GM19452 (cell line): ENCODE measurements around the gene UFC1.
A peak's percentile ranks its signal among the peaks of the same experiment; 100 is the strongest.

Experiments used
- ATAC-seq: cut with Tn5 transposase; IDR thresholded peaks from one replicate; pipeline ENCODE4 v1.9.1; 2021; ENCODE audit not compliant: unreplicated experiment

The UFC1 gene

DNA sequence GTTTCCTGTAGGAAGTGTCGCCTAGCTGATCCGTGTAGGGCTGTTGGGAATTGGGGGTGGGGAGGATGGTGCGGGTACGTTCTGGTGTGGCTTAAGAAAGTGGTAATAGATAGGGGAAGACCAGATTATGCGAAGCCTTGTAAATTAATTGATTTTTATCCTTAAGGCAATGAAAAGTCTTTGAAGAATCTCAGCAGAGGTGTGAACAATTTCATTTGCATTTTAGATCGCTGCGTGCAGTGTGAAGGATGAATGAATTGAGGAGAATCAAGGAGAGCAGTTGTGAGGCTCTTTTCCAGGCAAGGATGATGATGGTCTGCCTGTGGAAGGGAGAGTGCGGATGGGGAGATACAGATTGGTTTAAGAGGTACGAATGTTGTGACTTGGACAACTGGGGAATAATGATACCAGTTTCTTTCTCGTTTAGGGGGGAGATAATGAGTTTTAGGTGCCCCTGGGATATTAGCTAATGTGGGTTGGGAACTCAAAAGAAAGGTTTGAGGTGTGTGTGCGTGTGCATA is 20.5 kb upstream of the UFC1 start:
- ATAC-seq = no peak

DNA sequence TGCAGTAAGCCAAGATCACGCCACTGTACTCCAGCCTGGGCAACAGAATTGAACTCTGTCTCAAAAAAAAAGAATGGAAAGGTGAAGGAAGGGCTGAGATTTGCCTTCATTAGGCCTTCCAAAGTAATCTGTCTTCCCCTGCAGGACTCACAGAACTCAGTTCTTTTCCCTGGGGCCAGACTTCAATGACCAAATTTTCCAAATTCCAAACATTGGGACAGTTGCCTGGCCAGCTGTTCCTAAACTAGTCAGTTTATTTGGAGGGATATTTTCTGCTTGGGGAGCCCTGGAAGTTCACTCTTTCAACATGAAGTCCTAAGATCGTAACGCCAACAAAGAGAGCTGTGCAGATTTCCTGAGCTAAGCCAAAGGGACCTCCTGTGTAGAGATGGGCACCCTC is 15.9 kb upstream of the UFC1 start:
- ATAC-seq = no peak

DNA sequence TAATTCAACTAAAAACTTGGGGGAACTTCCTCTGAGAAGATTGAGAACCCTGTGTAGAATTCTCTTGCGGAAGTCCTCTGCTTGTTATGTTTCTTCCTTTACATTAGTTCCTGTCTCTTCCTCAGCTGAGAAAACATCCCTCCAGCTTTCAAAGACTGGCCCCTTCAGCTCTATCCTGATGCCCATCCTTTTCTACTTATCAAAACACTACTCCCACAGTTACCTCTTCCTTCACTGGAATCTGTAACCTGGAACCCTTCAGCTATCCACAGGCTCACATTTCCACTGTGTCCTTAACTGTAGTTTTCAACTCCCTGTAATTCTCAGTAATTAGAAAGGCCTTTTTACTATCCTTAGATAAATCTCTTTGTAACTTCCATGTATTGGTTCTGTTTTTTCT is 15.3 kb upstream of the UFC1 start:
- no peak for ATAC-seq

DNA sequence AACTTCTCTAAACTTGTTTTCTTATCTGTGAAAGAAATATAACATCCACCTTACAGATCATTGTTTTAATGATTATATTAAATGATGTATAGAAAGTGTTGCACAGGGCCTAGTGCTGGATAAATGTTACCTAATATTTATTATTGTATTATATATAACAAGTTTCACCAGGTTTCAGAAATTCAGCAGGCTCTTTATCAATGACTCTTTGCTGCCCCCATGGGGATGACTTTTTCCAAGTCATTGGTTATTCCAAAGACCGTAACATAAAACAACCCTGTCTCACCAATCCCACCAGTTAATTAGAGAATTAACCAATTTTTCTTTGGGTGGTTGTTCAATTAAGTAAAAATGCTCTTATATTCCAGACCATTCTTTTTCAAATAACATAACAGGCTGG is 14.0 kb upstream of the UFC1 start:
- ATAC-seq = no peak

DNA sequence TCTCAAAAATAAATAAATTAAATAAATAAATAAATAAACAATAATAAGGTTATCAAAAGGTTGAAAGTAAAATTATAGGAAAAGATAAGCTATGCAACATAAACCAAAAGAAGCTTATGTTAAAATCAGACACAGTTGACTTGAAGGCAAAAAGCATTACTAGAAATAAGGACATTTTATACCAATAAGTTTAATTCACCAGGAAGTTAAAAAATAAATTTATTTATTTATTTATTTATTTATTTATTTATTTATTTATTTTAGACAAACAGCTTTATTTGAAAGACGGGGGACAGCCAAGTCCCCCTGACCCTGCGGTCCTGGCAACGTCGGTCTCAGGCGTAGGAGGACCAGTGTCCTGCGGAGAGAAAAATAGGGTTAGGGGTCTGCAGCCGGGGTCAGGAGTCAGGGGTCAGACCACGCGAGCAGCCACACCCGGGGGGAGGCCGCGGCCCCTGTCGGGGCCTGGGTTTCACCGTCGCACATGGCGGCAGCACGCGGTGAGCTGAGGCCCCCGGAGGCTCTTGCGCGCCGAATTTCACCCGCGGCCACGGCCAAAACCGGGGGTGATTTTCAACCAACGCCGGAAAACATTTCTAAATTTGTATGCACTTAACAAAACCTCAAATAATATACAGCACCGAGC is 12.9 kb upstream of the UFC1 start:
- no peak for ATAC-seq

DNA sequence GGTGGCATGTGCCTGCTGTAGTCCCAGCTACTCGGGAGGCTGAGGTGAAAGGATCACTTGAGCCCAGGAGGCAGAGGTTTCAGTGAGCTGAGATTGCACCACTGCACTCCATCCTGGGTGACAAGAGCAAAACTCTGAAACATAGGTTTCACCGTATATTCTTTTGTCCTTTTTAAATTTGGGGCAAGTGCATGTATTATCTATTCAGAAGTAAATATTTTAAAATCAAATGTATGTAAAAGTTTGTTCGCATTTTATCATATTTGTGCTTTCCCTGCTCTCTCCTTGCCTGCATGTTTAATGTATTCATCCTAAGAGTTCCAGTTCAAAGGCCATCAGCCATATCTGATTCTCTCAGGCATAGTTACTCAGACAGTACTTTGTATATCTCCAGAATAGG is 7.9 kb upstream of the UFC1 start:
- ATAC-seq = no peak

DNA sequence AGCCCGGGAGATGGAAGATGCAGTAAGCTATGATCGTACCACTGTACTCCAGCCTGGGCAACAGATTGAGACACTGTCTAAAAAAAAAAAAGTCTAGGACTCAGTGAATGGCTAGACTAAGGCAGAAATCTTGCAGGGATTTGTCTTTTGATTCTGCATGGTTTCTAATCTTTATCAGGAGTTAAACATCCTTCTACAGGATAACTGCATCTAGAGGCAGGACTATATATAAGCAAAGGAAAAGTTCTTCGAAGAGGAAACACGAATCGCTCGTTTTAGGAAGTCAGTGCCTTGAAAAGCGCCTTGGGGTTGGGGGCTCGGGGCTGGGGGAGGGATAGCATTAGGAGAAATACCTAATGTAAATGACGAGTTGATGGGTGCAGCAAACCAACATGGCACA is 602 bp upstream of the UFC1 start:
- no peak for ATAC-seq

DNA sequence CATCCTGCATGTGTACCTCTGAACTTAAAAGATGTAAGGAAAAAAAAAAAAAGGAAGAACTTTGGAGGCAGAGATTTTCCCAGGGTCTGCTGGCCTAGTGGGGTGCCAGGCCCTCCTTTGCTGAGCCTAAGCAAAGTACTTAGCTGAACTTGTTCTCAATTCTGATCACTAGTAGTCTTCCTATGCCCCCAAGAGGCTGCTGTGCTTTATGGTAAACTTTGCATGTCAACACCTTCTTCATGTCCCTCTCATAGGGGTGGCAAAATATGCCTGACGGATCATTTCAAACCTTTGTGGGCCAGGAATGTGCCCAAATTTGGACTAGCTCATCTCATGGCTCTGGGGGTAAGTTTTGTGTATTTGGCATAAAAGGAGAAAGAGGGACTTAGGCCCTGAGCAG is 4.1 kb downstream of the UFC1 start:
- ATAC-seq = no peak

DNA sequence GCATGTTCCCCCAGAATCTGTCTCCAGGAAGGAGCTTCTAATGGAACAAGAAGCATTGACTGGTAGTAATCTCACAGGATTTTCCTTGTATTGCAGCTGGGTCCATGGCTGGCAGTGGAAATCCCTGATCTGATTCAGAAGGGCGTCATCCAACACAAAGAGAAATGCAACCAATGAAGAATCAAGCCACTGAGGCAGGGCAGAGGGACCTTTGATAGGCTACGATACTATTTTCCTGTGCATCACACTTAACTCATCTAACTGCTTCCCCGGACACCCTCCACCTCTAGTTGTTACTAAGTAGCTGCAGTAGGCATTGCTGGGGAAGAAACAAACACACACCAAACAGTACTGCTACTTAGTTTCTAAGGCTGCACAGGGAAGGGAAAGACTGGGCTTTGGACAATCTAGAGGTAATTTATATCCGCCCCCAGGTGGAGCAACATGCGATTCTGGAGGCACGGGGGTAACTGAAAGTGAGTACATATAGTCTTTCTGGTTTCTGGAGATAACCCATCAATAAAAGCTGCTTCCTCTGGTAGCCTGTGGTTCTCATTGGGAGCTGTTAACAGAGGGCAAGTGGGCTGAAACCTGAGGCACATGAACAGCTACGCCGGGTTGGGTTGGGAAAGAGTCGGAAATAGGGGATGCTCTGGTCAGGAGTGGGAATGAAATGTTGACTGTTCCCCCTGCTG is 4.7 kb downstream of the UFC1 start:
- ATAC-seq = no peak

DNA sequence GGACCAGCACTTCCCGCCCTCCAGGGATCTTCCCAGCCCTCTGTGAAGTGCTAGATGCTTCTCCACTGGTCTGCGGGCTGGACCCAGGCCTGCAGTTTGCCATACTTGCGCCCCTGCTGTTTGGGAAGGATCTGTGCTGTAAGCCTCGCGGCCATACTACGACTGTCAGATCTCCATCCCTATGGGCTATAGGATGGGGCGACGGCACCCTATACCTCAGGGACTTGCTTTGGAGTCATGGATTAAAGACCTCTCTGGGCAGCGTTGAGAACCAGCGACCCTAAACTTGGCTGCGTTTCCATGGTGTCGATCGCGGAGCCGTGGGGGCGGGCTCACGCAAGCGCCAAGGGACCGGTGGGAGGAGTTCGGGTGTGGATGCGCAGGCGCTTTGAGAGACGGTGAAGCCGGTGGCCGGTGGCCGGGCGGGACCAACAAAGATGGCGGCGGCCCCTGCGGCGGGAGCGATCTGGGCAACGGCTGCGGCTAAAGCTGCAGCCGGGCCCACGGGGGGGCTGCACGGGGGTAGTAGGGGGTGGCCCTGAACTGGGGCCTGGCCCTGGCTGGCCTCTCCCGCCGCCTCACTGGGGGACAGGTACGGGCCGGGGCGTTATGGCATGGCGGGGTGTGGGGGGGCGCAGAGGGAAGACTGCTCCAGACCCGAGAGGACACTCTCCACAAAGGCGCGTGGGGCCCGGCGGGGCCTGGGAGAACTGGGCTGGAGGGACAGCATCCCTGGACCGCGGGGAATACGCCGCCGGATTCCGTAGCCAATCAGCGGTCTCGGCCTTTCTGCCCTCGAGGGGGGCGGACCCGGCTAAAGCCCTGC is 5.5 kb downstream of the UFC1 start, which contains the start of gene USP21:
TSS of gene USP21 (plus strand) at position 414 of the 826 bp plus-strand sequence. CDS start 1,141 bp downstream, outside the sequence.
- ATAC-seq = peak; percentile 76

DNA sequence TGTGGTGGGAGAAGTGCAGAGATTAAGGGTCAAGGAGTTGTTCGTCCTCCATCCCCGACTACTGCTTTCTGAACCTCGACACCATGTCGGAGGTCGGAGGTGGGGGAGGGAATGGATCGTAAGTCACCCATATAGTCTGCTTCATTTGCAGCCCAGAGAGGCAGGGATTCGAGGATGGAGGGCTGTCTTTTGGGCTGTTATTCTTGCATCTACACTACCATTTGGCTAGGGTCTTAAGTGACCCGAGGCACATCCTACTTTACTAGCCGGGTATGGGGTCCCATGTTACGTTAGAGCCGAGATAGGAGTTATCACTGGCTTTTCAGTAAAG is 6.1 kb downstream of the UFC1 start:
- ATAC-seq = no peak

DNA sequence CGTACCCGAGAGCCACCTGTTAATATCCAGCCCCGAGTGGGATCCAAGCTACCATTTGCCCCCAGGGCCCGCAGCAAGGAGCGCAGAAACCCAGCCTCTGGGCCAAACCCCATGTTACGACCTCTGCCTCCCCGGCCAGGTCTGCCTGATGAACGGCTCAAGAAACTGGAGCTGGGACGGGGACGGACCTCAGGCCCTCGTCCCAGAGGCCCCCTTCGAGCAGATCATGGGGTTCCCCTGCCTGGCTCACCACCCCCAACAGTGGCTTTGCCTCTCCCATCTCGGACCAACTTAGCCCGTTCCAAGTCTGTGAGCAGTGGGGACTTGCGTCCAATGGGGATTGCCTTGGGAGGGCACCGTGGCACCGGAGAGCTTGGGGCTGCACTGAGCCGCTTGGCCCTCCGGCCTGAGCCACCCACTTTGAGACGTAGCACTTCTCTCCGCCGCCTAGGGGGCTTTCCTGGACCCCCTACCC is 6.9 kb downstream of the UFC1 start:
- ATAC-seq = no peak

DNA sequence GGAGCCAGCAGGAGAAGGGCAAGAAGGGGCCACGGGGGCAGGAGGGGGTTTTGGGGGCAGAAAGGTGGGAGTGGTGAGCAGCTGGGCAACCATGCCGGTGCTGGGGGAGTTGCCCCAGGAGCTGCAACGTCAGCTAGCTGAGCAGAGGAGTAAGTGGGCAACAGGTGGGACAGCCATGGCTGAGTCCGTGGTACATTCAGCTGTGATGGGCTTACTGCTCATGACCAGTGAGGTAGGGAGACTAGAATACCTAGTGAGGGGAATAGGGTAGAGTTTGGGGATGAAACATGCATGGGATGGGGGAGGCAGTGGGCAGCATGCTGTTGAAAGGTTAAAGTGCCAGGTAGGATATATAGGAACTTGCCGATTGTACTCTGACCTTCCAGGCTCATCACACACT is 7.9 kb downstream of the UFC1 start:
- no peak for ATAC-seq

DNA sequence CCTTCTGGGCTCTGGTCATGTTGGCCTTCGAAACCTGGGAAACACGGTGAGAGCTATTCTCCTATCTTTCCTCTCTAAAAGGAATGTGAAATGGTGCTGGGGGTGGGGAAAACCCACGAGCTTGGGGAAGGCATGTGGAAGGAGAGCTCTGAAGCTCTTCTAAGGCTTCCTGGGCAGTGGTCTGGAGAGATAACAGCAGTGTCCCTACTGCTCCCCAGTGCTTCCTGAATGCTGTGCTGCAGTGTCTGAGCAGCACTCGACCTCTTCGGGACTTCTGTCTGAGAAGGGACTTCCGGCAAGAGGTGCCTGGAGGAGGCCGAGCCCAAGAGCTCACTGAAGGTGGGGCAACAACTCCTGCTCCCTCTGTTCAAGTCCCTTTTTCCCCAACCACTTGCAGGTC is 8.3 kb downstream of the UFC1 start:
- ATAC-seq = no peak

DNA sequence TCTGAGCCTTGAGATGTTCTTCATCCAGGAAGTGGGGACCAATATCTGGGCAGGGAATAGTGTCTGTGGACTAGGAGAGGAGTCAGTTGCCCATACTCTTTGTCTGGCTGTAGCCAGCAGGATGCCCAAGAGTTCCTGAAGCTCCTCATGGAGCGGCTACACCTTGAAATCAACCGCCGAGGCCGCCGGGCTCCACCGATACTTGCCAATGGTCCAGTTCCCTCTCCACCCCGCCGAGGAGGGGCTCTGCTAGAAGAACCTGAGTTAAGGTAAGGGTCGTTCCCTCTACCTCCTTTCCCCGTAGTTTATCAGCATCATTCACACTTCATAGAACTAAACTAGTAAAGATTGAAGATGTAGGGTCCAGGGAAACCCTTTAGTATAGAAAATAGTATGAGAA is 9.0 kb downstream of the UFC1 start:
- ATAC-seq = no peak

DNA sequence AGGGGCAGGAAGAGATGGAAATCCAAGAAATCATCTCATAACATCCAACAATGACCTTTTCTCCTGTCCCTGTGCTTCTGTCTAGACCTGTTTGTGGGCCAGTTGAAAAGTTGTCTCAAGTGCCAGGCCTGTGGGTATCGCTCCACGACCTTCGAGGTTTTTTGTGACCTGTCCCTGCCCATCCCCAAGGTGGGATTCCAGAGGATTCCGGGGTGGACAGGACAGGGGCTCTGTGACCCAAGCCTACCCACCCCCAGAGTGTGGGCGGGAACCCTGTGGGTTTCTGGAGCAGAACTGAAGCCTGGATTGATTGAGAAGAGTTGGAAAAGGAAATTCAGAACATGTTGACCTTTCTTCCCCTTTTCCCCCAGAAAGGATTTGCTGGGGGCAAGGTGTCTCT is 10.0 kb downstream of the UFC1 start:
- ATAC-seq = no peak

DNA sequence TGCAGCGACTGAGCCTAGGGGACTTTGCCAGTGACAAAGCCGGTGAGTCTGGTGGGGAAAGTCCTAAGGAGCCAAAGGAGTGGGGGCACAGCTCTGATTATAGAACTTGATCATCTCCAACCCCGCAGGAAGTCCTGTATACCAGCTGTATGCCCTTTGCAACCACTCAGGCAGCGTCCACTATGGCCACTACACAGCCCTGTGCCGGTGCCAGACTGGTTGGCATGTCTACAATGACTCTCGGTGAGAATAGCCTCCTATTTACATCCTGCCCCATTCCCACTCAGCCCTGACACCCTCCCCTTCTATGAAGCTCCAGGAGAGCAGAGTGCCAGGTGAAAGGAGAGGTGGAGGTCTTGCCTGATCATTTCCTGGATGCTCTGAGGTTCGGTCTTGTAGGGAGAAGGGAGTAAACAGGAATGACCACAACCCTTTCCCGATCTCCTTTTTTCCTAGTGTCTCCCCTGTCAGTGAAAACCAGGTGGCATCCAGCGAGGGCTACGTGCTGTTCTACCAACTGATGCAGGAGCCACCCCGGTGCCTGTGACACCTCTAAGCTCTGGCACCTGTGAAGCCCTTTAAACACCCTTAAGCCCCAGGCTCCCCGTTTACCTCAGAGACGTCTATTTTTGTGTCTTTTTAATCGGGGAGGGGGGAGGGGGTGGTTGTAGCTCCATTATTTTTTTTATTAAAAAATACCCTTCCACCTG is 11.3 kb downstream of the UFC1 start:
- no peak for ATAC-seq

DNA sequence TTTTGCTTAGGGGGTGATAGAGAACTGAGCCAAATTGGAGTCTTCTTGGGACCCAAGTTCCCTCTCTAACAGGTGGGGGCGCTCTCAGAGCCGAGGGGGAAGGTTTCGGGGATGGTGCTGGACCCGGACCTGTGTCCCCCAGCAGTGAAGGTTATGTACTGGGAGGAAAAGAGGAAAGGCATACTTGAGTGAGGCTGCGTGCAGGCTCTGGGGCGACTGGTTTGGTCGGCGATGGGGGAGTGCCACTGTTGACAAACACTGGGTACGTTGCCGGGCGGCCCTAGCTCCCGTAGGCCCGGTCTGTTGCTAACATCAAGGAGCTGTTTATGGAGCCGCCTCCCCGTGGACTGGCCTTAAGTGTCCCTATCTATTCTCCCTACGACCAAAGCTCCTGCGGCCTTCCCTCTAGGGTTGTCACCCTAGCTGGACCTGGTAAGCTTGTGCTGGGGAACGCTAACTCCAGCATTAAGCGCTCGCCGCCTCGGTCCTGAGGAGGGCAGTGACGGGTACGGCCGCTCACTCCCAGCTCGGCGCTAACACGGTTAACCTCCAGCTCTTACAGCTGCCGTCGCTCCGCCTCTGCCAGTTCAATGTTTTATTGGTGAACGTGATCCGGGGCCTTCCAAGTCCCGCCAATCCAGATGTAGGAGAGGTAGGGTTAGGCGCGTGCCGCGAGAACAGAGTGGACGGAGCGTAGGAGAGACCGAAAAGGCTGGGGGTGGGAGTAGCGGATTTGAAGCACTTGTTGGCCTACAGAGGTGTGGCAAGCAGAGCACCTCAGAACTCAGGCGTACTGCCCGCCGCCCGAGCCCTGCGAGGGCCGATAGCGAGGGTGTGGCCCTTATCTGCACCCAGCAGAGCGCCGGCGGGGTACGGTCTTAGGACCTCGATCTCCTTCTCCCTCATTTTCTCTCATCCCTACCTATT is 12.2 kb downstream of the UFC1 start, which contains the start of gene PPOX:
TSS of gene PPOX (plus strand) at position 685 of the 927 bp plus-strand sequence. CDS start 422 bp downstream, outside the sequence.
- ATAC-seq = peak; percentile 92

DNA sequence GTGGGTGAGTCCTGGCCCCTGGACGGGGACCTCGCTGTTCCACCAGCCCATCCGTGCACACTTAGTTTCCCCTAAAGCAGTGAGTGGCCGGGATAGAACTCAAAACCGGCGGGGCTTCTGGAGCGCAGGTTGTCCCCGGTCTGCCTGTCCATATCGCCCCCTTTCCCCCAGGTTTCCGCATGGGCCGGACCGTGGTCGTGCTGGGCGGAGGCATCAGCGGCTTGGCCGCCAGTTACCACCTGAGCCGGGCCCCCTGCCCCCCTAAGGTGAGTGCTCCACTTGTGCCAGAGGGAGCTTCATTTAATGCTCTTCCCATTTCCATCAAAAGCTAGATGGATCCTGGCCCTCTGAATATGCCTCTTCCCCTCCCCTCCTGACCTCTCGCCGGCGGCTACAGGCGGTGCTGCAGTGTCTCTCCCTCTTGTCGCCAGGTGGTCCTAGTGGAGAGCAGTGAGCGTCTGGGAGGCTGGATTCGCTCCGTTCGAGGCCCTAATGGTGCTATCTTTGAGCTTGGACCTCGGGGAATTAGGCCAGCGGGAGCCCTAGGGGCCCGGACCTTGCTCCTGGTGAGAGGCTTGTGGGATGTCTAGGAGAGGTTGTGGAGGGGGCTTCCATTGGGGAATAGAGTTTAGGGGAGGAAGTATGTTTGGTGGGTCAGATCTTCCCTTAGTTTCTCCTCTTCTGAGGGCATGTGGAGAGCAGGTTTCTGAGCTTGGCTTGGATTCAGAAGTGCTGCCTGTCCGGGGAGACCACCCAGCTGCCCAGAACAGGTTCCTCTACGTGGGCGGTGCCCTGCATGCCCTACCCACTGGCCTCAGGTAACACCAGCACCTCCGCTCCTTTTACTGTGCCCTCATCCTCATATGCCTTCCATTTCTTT is 13.1 kb downstream of the UFC1 start:
- ATAC-seq = no peak
